Ramos (cell line): ENCODE measurements around the gene SCNN1A.

Experiments used
- in situ Hi-C: fragments of 300-500 bp; cut with MboI; formaldehyde crosslinking; loops from one replicate; pipeline ENCODE4 v1.14.3; 2022; ENCODE audit warnings: low sequenced_read_pairs; ENCODE audit not compliant: unreplicated experiment

Gene SCNN1A

DNA sequence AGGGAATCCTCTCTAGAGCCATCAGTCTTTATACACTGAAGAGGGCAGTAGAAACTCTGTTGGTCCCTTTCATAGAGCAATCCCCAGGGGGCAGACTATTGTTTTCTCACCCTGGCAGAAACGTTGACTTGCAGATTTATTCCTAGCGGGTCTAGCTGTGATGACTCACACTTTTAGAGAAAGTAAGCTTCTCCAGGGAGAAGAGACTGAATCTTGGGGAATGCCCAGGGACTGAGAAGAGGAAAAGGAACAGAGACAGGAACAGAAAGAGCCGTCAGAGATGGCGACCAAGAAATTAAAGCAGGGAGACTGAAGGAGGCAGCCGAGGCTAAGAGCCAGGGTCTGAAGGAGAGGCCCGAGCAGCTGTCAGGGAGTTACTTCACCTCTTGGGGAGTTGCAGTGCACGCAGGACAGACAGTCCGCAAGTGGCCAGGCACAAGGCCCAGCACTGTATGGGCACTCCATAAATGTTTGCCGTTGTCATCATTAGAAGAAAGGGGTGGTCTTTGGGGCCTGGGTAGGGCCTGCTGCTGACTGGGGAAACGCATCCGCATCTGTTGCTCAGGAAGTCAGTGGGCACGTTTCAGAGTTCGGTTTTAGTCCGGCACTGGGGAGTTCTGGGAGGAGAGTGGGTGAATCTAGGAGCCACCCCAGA is 51.9 kb downstream of the SCNN1A start:
- in situ Hi-C loops: no loop called here

DNA sequence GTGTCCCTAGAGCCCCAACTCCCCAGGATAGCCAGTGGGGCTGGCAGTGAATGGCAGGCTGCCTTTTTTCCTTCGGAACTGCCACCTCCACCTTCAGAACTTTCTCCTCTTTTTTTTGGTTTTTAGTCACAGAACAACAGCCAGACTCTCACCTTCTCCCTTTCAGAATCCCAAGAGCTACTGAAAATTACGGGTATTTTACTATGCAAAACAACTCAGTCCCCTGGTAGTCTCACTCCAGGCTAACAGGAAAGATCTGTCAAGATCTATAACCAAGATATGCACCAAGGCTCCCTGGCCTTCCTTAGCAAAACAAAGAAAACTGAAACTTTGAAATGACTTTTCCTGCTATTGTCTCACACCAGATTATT is 52.4 kb downstream of the SCNN1A start:
- in situ Hi-C loops: no loop called here

DNA sequence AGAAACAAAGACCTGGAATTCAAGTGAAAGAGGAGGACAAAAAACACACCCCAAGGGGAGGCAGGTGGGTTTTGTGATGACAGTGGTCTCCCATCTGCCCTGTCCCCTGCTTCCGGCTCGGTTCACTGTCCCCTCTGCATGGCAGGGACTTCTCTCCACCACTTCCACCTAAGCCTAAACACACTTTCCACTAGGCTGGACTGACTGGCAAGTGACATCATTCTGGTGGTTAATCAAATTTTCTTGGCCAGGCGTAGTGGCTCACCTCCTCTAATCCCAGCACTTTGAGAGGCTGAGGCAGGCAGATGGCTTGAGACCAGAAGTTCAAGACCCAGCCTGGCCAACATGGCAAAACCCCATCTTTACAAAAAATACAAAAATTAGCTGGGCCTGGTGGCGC is 53.0 kb downstream of the SCNN1A start:
- in situ Hi-C loops: no loop called here

DNA sequence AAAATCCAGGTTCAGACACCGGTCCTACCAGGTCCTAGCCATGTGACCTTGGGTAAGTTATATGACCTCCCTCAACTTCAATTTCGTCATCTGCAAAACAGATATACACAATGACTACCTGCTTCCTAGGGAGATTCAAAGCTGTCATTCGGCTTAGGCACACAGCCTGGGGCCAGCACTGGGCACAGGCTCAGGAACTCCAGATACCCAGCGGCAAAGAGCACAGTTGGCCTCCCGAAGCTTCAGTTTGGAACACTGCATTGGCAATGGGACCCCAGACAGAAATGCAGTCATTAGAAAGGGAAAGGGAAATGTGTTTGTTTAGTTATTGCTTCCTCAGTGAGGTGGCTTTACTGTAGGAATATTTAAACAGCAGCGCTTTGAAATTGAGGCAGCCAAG is 53.5 kb downstream of the SCNN1A start:
- in situ Hi-C loops: no loop called here

DNA sequence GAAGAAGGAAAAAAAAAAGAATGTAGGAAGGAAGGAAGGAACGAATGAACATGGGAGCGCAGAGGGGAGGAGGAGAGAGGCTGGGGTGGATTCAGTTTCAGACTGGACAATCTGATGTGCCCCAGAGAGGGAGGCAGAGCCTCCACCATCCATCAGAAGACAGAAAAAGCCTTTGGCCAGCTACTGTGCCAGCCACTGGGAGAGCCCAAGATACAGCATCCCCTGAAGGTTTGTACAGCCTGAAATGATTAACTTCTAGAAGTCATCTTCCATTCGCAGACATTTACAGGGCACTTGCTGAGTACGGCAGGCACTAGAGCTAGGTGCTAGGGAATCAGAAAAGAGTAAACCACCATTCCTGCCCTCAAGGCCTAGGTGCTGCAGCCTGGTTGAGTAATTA is 55.9 kb downstream of the SCNN1A start:
- in situ Hi-C loops: no loop called here

DNA sequence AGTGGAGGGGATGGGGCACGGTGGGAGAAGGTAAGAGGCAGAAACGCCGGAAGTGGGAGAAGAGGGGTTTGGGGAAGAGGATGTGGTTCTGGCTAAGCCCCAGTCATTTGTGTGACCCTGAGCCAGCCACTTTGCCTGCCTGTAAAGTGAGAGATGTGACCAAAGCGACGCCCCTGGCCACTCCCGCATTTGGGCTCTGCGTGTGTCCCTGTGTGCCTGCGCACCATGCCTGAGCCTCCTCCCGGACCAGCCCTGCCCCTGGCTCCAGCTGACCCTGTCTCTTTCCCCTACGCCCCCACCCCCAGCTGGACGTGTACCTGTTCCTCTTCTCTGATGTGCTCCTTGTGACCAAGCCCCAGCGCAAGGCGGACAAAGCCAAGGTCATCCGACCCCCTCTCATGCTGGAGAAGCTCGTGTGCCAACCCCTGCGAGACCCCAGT is 56.9 kb downstream of the SCNN1A start:
- in situ Hi-C loops: no loop called here

DNA sequence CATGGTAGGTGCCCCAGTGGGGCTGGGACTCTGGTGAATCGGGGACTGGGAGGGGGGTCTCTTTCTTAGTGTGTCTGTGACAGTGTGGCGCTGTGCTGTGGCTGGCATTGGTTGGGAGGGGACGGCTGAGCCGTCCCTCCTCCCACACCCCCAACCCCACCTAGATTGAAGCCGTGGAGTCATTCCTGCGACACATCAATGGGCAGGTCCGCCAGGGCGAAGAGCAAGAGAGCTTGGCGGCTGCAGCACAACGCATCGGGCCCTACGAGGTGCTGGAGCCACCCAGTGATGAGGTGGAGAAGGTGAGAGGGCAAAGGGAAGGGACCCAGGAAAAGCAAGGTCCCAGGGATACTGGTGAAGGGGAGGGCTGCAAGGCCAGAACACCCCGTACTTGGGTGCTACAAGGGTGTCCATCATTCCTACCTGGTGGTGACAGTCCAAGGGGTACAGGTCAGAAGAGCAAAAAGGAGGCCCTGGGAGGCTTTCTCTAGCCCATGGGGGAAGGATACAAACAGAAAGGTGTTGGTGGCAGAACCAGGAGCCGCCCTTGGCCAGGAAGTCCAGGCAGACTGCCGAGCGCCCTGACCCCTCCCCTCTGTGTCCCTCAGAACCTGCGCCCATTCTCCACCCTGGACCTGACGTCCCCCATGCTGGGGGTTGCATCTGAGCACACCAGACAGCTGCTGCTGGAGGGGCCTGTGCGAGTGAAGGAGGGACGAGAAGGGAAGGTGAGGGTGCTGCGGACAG is 57.5 kb downstream of the SCNN1A start:
- in situ Hi-C loops: no loop called here

DNA sequence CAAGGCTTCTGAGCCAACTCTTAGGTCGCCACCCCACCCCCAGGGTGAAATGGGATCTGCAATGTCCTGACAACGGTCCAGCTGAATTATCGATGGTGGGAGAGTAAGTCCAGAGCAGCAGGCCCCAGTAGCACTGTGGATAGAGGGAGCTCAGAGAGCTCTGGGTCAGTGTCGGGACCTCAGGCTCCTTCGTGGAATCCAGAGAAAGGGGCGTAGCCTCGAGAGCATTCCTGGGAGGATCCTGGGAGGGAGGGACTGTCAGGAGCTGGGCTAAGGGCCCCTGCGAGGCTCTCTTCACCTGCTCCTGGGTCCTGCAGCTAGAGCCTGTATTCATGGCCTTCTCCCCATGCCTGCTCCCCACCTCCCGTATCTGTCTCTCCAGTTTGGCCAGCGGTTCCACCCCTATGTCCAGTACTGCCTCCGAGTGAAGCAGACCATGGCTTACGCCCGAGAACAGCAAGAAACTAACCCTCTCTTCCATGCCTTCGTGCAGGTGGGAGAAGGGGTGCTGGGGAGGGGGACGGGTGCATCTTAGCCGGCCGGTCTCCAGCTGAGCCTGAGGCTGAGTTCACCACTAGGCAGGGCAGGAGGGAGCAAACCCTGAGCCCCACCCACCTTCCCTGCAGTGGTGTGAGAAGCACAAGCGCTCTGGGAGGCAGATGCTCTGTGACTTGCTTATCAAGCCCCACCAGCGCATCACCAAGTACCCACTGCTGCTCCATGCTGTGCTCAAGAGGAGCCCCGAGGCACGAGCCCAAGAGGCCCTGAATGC is 58.3 kb downstream of the SCNN1A start:
- in situ Hi-C loops: no loop called here

DNA sequence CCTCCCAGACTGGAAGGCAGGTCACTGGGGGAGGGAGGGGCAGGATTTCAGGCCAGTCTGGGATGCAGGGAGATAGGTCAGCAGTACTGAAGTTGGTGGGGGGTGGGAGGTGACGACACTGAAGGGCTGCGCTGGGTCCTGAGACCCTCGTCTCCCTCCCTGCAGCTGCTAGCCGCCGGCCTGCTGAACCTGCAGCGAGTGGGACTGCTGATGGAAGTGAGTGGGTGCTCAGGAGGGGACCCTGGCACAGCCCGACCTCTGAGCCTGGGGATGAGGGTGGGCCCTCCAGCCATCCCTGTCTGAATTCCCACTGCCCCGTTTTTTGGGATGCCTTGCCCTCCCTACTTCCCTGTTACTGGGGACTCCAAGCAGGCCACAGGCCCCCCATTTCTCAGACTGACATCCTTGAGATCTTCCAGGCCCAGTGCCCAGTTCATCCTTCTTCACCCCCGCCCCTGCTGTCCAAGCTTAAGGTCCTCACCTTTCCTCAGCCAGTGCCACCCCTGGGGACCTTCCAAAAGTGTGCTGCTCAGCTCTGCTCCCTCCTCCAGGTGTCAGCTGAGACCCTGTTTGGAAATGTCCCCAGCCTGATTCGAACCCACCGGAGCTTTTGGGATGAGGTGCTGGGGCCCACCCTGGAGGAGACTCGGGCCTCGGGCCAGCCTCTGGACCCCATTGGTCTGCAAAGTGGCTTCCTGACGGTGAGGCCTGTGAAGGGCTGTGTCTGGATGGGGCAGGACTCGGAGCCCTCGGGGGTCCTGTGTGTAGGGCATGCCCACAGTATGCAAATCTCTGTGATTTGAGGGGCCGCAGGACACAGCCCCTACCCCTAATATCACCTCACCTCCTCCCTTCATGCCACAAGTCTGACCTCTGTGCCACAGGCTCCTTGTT is 59.4 kb downstream of the SCNN1A start:
- in situ Hi-C loops: no loop called here

DNA sequence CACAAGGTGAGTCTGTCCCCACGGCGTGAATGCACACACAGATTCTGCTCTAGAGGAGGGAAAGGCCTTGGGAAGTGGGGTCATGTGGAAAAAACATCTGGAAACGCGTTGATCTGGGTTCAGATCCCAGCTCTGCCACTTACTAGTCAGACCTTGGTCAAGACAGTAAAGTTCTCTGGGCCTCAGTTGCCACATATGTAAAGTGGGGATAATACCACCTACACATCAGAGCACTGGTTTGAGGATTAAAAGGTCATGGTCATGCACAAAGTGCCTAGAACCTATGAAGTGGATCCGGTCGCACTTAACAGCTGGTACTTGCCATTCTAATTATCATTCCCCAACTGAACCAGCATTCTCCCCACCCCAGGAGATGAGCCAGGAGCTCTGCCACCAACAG is 60.2 kb downstream of the SCNN1A start:
- in situ Hi-C loops: no loop called here

DNA sequence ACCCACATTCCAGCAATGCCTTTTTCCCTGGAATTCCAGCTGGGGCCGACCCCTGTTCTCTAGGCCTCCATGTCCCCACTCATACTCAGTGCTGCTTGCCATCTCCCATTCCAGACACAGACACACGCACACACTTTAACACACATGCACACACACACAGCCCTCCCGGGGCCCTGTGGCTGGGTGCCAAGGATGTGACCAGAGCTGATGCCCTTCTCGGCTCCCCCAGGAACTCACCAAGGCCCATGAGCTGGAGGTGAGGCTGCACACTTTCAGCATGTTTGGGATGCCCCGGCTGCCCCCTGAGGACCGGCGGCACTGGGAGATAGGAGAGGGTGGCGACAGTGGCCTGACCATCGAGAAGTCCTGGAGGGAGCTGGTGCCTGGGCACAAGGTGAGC is 60.6 kb downstream of the SCNN1A start:
- in situ Hi-C loops: no loop called here

DNA sequence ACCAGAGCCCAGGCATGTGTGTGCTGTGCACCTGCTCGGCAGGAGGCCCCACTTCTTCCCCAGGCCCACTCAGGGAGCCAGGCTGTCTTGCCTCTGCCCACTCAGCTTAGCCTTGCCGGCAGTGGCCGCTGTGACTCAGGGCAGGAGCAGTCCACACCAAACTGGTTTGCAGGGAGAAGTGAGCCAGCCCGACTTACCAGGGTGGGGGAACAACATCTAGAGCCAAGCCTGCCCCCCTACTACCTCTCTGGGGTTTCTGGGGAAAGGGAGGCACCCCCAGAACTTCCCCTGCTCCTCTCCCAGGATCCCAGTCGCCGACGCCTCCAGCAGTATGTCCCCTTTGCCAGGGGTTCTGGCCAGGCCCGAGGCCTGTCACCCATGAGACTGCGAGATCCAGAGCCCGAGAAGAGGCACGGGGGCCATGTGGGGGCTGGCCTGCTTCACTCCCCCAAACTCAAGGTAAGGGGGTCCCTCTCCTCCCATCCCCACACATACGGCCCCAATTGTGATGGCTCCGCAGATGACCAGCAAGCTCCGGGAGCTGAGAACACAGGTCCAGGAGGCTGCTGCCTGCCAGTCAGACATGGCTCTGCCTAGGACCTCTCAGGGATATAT is 61.9 kb downstream of the SCNN1A start:
- in situ Hi-C loops: no loop called here

DNA sequence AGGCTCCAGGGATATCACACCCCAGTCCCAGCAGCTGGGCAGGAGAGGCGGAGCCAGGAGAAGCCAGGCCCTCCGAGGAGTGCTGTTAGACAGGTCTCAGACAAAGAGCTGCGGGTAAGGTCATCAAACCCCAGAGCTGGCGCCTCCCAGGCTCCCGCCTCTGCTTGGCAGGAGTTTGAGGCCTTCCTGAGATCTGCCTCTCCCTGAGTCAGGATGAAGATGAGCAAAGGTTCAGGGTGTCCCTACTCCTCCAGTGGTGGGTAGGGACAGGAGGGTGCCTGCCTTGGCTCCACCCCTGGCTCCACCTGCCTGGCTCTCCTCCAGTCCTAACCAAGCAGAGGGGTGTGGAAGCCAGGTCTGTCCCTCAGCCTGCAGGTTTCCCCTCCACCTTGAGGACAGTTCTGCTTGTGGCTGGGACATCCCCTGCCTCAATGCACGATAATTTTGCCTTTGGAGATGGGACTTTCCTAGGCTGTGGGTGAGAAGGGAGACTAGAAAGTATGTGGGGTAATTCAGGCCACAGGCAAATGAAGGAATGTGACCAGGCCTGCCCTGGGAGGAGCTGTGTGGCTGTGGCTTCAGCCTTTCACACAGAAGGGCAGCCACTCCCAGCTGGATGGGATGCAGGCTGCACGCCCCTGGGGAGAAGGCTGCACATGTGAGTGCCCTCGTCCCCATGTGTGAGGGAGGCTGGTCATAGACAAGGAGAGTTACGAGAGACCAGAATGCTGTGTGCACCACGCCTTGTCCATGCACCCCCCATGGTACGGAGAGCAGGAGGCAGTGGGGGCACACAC is 62.6 kb downstream of the SCNN1A start:
- in situ Hi-C loops: no loop called here

DNA sequence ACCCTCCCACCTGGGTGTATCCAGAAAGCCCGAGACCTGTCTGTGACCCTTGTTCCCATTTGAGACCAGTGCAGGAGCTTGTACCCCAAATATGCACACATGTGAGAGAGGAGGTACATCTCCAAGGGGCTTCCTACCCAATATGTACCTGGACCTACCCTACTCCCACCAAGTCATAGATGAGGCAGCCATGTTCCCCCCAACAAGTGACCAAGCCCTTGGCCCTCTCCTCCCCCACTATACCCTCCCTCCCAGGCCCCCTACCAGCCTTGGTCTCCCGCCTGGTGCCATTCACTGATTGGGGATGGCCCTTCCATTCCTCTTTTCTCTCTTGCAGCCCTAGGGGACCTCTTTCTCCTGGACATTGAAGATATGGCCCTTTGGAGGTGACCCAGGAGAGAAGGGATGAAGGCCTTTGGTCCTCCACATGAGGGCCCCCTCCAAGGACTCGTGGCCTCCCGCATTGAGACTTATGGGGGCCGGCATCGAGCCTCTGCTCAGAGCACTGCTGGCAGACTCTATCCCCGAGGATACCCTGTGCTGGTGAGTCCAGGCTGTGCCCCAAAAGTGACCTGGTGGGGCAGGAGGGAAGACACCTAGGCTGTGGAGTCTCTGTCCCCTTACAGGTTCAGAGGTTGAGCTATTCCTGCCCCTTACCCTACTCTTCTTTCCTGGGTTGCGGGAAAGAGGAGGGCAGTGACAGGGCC is 63.4 kb downstream of the SCNN1A start:
- in situ Hi-C loops: no loop called here

DNA sequence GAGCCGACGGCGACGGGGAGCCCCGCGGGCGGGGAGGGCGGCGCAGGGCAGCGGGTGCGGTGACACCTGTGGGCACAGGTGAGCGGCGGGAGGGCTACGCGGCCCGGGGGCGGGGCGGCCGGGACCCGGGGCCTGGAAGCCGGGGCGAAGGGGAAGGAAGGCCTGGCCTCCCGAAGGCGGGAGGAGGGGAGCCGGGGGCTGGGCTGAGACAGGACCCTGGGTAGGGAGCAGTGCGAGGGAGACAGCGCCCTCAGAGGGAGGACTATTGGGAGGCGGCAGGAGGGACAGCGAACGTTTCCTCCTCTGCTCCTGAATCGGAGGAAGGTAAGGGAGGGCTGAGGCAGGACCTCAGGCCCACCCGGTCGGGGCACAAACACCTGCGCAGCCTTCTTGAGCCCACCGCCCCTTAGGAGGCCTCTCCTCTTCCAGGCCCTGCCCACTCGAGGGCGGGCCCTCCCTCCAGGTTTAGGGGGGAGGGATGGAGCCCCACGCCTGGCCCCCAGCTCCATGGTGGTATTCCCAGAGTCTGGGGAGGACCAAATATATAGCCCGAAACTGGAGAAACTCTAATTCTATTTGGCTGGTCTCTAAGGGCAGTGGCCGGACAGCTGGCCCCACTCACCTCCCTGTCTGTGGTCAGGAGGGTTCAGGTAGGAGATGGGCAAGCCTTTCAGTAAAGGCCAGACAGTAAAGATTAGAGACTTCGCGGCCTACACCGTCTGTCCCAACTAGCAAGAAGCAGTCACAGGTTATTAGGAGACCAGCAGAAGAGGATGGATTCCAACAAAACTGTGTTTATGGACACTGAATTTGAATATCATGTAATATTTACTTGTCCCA is 64.4 kb downstream of the SCNN1A start:
- in situ Hi-C loops: no loop called here

DNA sequence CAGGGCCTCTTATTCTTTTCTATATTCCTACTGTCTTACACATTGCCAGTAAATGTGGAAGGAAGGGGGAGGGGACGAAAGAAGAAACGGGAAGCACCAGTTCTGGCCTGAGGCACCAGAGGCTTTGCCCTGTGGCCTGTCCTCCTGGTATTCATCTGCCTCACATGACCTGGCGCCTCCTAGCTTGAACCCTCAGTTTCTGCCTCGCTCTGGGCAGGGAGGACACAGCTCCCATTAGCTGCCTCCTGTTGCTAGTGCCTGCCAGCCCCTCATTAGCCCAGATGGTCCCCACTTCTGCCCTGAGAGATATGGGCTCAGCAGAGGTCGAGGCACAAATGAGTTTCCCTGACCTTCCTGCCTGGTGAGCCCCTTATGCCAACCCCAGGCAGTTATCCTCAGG is 67.8 kb downstream of the SCNN1A start:
- in situ Hi-C loops: no loop called here

DNA sequence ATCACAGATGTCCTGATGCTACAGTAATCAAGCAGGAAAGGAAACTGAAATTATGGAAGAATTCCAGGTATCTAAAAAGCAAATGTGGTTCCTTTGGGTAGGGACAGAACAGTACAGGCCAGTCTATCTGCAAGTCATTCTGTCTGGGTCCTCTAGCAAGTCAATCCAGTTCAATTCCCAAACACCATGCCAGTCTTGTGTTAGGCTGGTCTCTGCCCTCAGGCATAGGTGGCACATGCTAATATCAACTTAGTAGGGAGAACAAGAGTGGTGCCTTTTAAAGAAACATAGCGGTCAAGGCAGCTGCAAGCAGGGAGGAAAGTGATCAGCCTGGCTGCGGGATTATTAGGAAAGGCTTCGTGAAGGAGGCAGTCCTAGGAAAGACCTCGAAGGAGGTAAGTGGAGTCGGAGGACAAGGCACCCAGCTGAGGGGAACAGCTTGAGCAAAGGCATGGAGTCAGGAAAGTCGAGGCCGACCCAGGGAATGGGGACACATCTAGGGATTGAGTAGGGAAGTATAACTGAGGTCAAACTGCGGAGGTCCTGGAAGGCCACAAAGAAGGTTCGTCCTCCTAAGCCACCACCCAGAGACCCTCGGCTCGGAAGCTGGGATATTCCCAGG is 68.7 kb downstream of the SCNN1A start:
- in situ Hi-C loops: no loop called here
